Activated T-cell treated with anti-CD3 and anti-CD28 coated beads for 1 hour (primary cell): ENCODE measurements around the gene L3MBTL3.
"Not testable (repeated sequence)": the region's sequence is repeated elsewhere in the genome, so short reads cannot be mapped to it uniquely, and the experiment has no call there.

Source experiments
- DNase-seq: peaks from one replicate; pipeline ENCODE4 v3.0.0-alpha.2; 2020; ENCODE audit warnings: low read depth

Gene L3MBTL3

DNA sequence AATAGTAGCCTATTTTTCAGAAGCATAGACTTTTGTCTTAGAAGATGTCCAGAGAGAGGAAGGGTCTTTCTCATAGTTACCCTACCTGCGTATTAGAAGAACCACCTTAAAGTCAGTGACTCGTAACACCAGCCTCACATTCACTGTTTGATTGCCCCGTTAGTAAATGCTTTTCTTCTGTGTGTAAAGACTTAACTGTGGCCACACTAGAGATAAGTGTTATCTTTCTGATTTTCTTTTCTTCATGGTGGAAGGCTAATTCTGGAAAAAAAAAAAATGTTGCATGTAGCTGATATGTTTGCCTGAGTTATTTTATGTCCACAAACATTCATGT, 120.5 kb downstream of the L3MBTL3 start:
- DNase-seq = no peak

DNA sequence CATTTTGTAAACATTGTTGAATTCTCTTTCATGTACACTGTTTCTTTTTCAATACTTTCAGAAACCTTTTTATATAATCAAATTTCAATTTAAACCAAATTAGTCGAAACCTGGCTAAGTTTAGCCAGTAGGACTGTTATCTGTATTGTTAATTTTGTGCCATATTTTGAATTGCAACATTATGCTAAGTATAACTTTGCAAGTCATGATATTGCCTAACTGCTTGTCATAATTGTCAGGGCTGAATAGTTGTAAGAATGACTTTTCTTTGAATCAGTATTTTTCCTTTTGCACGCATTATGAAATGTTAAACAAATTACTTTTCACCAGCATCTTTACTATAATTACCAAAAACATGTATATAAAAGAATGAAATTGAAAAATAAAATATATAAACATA, 121.7 kb downstream of the L3MBTL3 start:
- no peak for DNase-seq

DNA sequence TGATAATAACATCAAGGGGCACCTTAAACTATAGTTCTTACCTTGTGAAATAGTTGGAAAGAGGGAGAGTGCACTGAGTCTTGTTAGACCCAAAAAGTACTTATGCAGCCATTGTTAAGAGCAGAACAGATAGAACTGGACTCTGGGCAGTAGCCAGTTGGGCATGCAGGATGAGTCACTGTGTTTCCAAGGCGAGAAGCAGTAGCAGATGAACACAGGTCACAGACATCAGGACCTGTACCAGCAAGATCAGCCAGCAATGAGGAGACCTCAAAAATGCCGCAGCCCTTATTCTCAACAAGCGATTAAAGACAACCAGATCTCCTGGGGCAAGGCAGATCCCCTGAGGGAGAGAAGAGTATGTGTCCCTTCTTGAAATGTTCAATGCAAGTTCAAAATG, 125.3 kb downstream of the L3MBTL3 start:
- no peak for DNase-seq

DNA sequence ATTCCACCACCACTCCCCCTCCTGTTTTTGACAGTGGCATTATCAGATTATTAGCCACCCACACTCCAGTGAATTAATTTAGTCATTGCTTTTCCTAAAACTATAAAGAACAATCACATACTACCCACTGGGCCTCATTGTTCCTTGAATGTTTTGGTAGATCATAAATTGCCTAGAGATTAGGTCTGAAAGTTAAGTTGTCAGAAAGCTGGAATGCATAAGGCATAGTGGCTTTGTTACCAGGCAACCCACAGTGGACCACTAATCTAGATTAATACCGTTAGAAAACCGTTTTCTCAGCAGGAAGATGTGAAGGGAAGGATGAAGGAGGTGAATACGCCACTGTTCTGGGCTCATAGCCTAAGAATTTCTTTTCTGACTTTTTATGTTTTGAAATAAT, 128.7 kb downstream of the L3MBTL3 start:
- DNase-seq = no peak

DNA sequence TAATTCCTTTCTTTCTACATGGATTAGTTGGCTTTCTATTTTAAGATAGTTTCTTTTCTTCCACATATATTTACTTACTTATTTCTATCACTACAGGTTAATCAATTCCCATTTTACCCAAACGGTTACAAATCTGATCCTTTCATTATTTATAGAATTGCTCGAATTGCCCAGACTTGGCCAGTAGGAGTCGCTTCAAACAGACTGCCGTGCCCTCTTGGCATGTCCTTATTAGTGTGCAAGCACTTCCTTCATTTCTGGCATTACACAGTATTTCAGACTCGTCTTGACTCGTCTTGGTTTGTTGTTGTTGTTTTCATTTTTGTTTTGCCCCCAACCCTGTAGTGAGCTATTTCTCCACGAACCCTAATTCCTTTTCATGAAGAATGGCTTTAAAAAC, 129.8 kb downstream of the L3MBTL3 start:
- no peak for DNase-seq

DNA sequence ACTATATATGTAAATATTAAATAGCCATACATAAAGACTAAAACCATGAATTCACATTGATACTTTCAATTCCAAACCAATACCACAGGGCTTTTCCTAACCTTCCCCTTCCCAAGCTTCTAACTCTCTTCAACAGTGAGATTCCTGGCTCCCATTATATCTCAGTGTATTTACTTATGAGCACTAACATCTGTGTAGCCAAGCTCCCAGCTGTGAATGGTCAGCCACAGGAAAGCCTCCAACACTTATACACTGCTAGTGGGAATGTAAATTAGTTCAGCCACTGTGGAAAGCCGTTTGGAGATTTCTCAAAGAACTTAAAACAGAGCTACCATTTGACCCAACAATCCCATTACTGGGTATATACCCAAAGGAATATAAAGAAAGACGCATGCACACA, 130.6 kb downstream of the L3MBTL3 start:
- not testable (repeated sequence) for DNase-seq

DNA sequence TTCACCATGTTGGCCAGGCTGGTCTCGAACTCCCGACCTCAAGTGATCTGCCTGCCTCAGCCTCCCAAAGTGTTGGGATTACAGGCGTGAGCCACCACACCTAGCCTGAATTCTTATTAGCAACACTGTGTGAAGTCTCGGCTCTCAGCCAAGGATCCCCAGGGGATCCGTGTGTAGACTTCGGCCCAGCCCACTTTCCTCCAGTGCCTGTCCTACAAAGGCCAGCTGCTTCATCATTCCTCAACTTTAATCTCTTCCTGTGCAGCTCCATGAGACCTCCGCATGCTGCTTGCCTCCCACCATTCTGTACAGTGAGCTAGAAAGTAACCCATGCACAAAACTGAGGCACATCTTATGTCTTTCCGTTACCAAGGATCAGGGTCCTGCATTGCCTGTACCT, 132.5 kb downstream of the L3MBTL3 start:
- DNase-seq = no peak

DNA sequence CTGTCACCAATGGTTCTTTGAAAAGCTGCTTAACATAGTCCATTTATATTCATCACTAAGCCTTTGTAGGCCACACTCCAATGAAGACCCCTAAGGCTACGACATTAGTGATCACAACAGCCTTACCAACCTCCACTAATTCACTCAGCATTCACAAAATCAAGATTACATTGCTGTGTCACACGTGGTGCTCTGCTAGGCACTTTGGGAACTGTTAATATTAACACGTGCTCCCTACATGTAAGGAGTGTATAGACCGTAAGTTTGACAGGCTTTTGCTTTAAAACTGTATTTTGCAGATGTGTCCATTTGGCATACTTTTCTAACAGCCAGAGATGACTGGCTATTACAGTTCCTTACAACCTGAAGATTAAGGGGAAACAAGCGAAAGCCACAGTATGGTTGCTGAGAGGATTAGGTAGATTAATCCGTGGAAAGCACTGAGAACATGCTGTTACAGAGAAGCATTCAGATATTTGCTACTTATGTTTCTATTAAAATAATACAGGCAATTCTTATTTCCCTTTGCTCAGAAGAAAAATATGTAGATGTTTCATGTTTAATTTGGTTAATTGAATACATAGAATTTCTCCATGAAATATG, 134.6 kb downstream of the L3MBTL3 start:
- no peak for DNase-seq

DNA sequence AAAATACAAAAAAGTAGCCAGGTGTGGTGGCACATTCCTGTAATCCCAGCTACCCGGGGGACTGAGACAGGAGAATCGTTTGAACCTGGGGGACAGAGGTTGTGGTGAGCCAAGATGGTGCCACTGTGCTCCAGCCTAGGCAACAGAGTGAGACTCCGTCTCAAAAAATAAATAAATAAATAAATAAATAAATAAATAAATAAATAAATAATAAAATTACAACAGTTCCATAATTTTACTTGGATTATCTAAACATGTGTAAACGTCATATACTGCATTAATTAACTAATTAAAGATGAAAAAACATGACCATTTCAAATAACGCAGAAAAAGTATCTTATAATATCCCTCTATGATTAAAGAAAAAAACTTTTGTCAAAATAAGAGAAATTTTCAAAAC, 138.5 kb downstream of the L3MBTL3 start:
- no peak for DNase-seq

DNA sequence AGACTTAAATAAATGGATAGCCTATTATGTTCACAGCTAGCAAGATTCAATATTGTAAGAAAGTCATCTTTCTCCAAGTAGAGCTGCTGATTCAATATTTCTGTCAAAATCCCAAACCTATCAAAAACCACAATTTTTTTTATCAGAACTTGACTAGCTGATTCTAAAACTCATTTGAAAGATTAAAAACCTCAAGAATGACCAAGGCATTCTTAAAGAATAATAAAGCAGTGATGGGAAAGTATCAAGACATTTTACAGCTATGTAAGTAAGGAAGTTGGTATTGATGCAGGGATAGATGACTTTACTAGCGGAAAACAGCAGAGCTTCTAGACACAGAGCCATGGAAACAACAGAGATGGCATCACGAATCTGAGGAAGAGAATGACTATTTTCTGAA, 139.7 kb downstream of the L3MBTL3 start:
- no peak for DNase-seq

DNA sequence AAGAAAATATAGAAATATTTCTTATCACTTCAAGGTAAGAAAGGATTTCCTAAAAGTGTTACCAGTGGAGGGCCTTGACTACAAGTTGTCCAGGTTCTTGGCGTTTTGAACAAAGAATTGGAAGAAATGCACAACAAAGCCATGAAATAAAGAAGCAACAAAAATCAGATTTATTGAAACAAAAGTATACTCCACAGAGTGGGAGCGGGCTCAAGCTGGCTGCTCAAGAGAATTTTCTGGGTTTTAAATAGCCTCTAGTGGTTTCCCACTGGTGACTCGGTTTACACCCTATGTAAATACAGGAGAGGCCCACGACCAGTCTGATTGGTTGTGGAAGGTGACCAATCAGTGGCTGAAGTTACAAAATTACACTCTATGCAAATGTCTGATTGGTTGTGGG, 140.2 kb downstream of the L3MBTL3 start:
- no peak for DNase-seq

DNA sequence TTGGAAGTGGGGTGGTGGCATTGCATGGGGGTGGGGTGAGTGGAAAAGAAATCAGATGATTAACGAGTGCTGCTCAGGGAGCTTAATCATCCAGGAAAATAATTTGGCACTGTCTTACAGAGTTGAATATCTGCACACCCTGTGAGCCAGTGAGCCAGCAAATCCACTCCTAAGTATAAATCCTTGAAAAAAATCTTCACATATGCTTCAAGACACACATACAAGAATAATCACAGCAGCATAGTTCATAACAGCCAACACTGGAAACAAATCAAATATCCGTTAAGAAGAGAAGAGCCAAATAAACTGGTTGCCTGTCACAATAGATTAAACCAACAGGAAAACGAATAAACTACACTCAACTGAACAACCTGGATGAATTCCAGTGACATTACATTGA, 141.6 kb downstream of the L3MBTL3 start:
- no peak for DNase-seq

DNA sequence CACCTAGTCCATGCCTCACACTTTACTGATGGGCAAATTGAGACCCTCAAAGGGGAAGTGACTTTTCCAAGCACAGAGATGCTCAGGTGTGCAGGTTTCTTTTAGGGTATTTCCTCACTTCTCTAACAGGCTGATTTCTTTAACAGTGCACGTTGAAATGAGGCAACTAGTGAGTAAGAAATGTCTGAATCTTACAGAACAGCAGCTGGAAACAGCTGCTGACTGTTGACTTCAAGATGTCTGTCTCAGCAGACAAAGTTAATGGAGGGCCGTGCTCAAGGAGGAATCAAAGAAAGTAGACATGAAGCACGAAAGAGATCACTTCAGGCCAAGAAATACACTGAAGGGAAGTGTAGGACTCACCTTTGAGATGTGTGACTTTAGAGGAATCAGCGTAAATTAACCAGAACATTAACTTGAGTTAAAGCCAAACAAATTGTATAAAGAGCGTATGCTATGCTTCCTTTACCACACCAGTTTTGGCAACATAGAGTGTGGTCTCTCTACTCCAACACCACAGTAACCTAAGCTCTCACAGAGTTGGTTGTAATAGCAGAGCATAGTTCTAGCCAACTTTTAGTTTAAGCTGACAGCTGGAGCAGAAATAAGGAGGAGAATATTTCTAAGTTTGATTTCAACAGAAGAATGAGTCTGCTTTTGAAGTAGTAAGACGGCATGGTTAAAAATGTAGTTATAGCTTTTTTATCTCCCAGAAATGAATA, 143.5 kb downstream of the L3MBTL3 start:
- DNase-seq = no peak

DNA sequence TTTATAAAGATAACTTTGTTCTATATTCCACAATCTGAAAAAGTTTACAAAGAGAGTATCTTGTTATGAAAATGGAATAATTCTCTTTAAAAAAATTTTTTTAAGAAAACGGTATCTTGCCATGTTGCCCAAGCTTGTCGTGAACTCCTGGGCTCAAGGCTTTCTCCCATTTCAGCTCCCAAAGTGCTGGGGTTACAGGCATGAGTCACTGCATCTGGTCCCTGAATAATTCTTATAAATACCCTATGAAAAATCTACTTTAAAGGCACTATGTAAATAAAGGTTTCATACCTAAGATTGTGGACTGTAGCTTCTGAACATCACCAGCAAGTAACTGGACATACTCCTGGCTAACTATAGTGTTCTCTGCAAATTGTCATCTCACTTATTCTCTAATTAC, 144.0 kb downstream of the L3MBTL3 start:
- no peak for DNase-seq

DNA sequence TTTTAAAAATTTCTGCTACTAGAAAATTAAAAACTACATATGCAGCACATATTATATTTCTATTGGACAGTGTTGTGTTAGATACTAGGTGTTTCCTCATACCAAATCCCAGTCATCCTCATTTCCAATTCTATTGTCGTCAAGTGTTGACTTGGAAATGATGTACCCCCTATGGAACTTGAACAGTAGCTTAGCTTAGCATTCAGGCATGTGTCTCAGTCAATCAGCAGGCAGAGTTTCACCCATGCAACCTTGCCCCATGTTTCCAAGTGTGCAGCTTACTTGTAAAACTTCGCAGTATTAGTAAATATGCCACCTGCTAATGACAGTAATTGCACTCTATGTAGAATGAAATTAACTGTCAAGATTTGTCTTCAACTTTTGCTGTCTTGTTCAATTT, 144.9 kb downstream of the L3MBTL3 start:
- DNase-seq = no peak

DNA sequence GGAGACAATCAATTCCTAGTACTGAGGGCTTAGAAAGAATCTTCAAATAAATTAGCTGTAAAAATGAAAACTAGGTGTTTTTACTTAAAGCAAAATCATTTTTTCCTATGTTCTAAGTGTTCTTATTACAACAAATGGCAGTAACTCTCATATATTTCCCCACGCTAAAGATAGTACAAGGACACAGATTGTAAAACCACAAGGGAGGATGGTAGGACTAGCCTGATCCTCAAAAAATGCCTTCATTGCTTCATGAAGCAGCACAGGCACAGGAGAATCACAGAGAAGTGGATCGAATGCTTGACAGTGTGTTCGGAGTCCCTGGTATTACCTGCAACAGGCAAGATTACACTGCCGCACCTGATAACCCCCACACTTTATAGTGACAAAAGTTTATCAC, 145.9 kb downstream of the L3MBTL3 start:
- no peak for DNase-seq

DNA sequence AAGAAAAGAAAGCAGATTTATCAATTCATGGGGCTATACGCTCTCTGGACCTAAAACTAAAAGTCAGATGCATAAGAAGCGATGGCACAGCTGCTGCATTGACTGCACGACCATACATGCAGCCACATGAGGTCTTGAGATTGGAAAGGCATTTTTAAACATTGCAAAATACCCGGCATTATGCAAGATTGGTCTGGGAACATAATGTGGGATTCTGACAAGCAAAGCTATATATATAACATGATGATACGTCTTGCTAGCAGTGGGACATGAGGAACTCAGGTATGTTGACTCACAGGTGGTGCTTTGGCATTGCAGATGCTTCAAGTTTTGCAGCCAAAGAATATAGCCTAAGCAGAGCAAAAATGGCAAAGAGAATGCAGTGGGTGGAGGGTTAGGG, 149.3 kb downstream of the L3MBTL3 start:
- DNase-seq = no peak

DNA sequence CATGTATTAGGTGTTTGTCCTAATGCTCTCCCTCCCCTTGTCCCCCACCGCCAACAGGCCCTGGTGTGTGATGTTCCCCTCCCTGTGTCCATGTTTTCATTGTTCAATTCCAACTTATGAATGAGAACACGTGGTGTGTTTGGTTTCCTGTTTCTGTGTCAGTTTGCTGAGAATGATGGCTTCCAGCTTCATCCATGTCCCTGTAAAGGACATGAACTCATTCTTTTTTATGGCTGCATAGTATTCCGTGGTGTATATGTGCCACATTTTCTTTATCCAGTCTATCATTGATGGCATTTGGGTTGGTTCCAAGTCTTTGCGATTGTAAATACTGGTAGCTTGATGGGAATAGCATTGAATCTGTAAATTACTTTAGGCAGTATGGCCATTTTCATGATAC, 151.8 kb downstream of the L3MBTL3 start:
- not testable (repeated sequence) for DNase-seq

DNA sequence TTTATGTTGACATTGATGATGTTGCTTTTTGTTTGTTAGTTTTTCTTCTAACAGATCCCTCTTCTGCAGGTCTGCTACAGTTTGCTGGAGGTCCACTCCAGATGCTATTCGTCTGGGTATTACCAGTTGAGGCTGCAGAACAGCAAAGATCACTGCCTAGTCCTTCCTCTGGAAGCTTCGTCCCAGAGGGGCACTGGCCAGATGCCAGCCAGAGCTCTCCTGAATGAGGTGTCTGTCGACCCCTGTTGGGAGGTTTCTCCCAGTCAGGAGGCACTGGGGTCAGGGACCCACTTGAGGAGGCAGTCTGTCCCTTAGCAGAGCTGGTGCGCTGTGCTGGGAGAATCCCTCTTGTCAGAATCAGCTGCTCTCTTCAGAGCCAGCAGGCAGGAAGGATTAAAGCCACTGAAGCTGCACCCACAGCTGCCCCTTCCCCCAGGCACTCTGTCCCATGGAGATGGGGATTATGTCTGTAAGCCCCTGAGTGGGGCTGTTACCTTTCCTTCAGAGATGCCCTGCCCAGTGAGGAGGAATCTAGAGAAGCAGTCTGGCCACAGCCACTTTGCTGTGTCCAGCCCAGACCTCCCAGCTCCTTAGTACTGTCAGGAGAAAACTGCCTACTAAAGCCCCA, 155.1 kb downstream of the L3MBTL3 start:
- DNase-seq = not testable (repeated sequence)

DNA sequence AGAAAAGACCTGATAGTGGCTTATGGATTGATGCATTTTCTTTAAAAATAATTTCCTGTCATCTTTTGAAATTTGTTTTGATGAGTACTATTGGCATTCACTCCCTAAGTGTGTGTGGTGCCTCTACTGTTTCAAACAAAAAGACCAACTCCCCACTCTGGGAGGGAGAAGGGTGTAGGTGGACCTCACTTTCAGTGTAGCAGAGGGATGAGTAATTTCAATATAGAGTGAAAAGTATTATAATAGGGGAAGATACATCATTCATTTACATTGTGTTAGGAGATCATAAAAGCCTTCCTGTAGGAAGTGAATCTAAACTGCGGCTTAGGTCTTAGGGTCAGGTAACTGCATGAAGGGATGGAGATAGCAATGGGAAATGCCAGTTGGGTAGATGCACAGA, 158.0 kb downstream of the L3MBTL3 start:
- no peak for DNase-seq

DNA sequence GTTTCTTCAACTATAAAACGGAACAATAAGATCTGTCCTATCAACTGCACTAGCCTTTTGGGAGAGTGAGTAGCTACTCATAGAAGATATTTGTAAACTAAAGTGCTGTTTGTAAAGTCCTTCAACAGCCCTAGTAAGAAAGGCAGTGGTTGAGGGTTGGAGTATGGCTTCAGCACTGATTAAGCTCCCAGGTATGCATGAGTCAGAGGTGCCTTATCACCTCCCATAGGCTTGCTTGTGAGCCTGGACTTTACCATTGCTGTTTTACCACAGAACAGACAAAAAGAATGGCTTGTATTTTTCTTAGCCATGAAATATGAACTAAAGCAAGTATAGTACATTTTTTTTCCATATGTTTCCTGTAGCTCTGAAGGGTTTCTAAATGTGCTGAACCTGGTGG, 160.3 kb downstream of the L3MBTL3 start:
- no peak for DNase-seq

DNA sequence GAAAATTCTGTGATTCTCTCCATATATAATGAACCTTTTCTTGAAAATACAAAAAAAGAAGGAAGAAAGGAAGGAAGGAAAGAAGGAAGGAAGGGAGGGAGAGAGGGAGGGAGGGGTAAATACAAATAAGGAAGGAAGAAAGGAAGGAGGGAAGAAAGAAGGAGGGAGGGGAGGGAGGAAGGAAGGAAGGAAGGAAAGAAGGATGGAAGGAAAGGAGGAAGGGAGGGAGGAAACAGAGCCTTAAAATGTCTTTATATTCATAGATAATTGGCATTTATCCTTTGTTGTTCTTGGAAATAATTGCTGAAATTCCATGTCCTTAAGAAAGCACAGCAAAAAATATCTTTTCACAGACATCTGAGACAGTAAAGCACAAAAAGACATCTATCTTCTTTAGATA, 164.1 kb downstream of the L3MBTL3 start:
- DNase-seq = no peak

DNA sequence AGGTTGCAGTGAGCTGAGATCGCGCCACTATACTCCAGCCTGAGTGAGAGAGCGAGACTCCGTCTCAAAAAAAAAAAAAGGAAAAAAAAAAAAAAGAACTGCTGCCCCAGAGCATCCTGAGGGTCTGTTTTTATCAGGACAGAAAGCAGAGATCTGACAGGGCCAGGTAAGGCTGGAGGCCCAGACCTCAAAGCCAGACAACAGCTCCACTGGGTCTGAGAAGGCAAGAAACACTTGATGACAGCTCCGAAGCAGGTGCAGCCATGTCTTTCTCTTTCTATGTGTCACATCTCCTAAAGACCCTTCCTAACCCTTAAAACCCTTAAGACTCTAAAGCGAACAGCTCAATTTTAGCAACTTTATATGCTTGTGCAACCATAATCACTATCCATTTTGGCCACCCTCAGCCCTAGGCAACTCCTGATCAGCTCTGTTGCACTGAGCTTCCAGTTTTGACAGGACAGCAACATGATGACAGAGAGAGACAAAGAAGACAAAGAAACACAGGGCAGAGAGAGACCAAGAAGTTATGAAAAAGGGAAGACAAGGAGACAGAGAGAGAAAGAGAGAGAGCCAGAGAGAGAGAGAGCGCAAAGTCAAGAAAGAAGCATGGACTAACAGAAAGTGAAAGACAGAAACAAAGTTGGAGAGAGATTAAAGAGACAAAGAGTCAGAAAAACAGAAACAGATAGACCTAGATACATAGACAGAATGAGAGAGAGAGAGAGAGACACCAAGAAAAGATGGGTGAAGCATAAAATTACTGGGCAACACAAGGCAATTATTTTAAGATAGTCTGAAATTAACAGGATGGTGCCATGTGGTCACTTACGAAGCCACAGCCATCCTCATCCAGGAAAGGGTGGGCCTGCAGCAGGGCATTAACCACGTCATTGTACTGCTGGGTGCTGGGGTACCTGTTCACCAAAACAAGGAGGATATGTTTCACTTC, 165.2 kb downstream of the L3MBTL3 start:
- DNase-seq = peak; percentile 7
